SK-N-MC (cell line): ENCODE results near the gene SPECC1.

Experiments used
- DNase-seq: peaks from one replicate; pipeline ENCODE4 v3.0.0-alpha.2; 2011; ENCODE audit warnings: low read depth, low spot score
- H3K27ac ChIP-seq: fragments of 200-600 bp; sonication (generic); 2 replicates; pipeline ENCODE4 v1.5.1; 2016; ENCODE audit warnings: mixed run types
- H3K36me3 ChIP-seq: fragments of 200-600 bp; sonication (generic); 2 replicates; pipeline ENCODE4 v1.6.1; 2017; ENCODE audit warnings: antibody characterized with exemption, low read length, mixed read lengths; ENCODE audit not compliant: insufficient read depth
- H3K4me3 ChIP-seq: fragments of 200-600 bp; sonication (generic); 2 replicates; pipeline ENCODE4 v1.5.1; 2016
- H3K9ac ChIP-seq: fragments of 200-600 bp; sonication (generic); 2 replicates; pipeline ENCODE4 v1.8.0; 2017; ENCODE audit warnings: mixed run types, mixed read lengths; ENCODE audit not compliant: insufficient read length
- H3K9me3 ChIP-seq: fragments of 200-600 bp; sonication (generic); 2 replicates; pipeline ENCODE4 v1.6.1; 2017; ENCODE audit warnings: low read depth, mild to moderate bottlenecking, antibody characterized with exemption, low read length, moderate library complexity, mixed read lengths
- EZH2 ChIP-seq: fragments of 200-600 bp; sonication (generic); IDR thresholded peaks from one replicate; pipeline ENCODE4 v1.6.1; 2017; ENCODE audit warnings: antibody characterized with exemption
- FOXP2 ChIP-seq: optimal IDR thresholded peaks from 2 replicates; pipeline ENCODE3; 2011; ENCODE audit warnings: mild to moderate bottlenecking, moderate library complexity; ENCODE audit not compliant: insufficient read depth; ENCODE audit errors: extremely low read length, control extremely low read depth
- POLR2AphosphoS5 ChIP-seq: IDR thresholded peaks from 2 replicates; pipeline ENCODE4 v1.6.1; 2012; ENCODE audit warnings: mild to moderate bottlenecking, low read depth, low read length, borderline replicate concordance

Gene SPECC1

DNA sequence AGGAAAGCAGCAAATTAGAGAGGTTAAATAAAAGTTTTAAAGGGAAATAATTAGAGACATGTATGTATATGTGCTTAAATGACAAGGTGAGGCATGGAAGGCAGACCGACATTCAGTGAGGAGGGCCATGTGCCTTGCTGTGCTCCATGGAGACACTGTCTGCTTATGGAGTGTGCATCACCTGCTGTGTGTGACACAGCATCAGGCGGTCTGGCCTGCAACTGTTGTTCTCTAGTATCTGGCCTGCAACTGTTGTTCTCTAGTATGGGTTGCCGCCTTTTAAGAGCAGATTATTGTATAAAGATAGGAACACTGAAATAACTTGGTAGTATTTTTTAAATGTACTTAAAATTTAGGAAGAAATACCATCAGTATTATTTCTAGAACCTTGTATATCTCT is 233.1 kb downstream of the SPECC1 start:
- Histone ChIP-seq H3K36me3 (no peaks in the 10 kb centered on the region), H3K4me3 (no peak overlapping the region), H3K9ac (no peak overlapping the region), H3K27ac (no peak overlapping the region), H3K9me3 (no peaks in the 10 kb centered on the region)
- TF ChIP-seq EZH2 (no peak), FOXP2 (no peak), POLR2AphosphoS5 (no peak)
- DNase-seq = no peak

DNA sequence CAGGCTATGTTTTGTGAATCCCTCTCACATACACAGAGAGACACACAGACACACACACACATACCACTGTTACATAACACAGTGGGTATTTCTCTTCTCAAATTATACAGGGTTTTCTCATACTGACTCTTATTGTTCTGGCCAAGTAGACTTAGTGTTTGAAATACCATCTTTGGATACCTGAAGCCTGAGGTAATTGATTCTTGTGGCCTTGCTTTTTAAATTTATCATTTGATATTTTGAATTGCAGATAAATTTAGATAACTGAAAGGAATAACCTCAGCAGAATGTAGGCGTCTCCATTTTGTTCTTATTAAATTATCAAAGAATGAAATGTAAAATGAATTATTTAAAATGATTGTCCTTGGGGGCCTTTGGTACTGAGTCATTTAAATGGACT is 234.4 kb downstream of the SPECC1 start:
- no peak for TF ChIP-seq POLR2AphosphoS5
- H3K36me3 ChIP-seq = 0 out of 2 replicates have a peak, but pooled peaks cover 4% of the 10 kb centered on the region
- H3K27ac ChIP-seq = no peak overlapping the region
- no peaks in the 10 kb centered on the region for H3K9me3 ChIP-seq
- no peak overlapping the region for H3K9ac ChIP-seq
- DNase-seq = no peak
- H3K4me3 ChIP-seq = no peak overlapping the region

DNA sequence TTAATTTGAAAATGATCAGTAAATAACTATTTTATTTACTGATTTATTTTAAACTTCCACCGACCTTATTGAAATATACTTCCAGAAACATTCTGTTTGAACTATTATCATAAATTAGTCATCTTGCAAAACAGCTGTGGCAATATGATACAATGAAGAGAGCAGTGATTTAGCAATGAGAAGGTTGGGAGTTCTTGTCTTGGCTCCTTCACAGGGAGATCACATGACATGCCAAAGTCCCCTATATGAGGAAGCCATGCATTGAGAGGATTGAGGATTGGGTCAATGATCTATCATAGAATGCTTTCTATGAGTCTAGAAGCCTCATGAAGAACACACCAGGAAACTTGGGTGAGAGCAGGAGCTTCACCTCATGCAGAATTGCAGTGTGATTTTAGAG is 235.5 kb downstream of the SPECC1 start:
- Histone ChIP-seq H3K9me3 (no peaks in the 10 kb centered on the region), H3K27ac (no peak overlapping the region), H3K4me3 (no peak overlapping the region), H3K36me3 (0 out of 2 replicates have a peak, but pooled peaks cover 4% of the 10 kb centered on the region), H3K9ac (no peak overlapping the region)
- no peak for TF ChIP-seq POLR2AphosphoS5
- no peak for TF ChIP-seq FOXP2
- no peak for TF ChIP-seq EZH2
- no peak for DNase-seq

DNA sequence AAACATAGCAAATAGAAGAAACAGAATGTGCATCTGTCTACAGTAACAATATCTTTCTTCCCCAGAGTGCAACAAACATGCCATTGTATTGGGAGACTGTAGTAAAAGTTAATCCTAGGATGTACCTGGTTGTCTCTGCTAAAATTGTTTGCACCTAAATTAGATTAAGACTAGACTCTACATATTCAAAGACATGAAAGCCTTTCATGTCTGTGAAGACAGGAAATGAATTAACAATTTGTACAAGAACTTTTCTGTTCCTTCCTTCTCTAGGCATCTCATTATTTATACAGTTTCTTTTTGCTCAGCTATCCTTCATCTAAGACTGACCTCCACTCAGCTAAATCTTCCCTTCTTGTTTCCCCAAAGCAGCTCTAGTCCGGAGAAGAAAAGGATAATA is 237.5 kb downstream of the SPECC1 start:
- no peaks in the 10 kb centered on the region for H3K9me3 ChIP-seq
- no peak overlapping the region for H3K27ac ChIP-seq
- 0 out of 2 replicates have a peak, but pooled peaks cover 4% of the 10 kb centered on the region for H3K36me3 ChIP-seq
- no peak overlapping the region for H3K4me3 ChIP-seq
- no peak for TF ChIP-seq EZH2
- TF ChIP-seq FOXP2 = no peak
- TF ChIP-seq POLR2AphosphoS5 = no peak
- no peak for DNase-seq
- H3K9ac ChIP-seq = no peak overlapping the region

DNA sequence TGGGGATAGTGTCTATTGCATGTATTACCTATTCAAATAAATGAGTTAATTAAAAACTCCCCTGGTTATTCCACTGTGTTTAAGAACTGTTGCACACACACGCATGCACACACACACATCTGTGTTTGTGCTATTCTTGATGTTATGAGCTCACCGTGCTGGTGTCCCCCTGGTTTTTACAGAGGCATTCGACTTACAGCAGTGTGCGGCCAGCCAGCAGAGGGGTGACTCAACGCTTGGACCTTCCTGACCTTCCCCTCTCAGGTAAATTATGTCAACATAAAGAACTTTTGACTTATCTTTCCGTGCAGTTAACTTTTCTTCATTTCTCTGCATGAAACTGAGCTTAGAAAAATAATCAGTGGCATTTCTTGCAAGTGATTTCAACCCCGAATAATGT is 244.2 kb downstream of the SPECC1 start:
- Histone ChIP-seq H3K9me3 (no peaks in the 10 kb centered on the region), H3K9ac (no peak overlapping the region), H3K4me3 (no peak overlapping the region), H3K27ac (no peak overlapping the region), H3K36me3 (peaks cover under 1% of the 10 kb centered on the region; the same call in 1 of the 2 replicates)
- no peak for DNase-seq
- TF ChIP-seq POLR2AphosphoS5 (no peak), EZH2 (no peak), FOXP2 (no peak)

DNA sequence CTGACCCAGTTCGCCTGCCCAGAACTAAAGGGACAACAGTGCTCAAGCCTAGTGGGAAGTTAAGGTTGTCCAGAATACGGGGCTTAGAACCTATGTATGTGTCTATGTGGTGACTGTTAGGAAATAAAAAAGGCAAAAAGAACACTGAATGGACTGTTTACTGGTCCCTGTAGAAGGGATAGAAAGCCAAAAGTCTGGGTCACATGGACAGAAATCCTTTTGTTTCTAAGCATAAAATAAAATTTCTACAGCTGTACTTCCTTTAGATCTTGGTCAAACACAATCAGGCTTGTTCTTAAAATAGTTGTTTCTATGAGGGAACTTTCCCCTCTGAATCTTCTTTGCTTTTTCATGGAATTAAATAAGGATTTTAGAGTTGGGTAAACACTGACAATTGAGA is 245.4 kb downstream of the SPECC1 start:
- no peaks in the 10 kb centered on the region; the same call in 1 of the 2 replicates for H3K36me3 ChIP-seq
- H3K9ac ChIP-seq = no peak overlapping the region
- TF ChIP-seq EZH2 = no peak
- no peak for TF ChIP-seq POLR2AphosphoS5
- TF ChIP-seq FOXP2 = no peak
- no peaks in the 10 kb centered on the region for H3K9me3 ChIP-seq
- no peak overlapping the region for H3K4me3 ChIP-seq
- H3K27ac ChIP-seq = no peak overlapping the region
- DNase-seq = no peak

DNA sequence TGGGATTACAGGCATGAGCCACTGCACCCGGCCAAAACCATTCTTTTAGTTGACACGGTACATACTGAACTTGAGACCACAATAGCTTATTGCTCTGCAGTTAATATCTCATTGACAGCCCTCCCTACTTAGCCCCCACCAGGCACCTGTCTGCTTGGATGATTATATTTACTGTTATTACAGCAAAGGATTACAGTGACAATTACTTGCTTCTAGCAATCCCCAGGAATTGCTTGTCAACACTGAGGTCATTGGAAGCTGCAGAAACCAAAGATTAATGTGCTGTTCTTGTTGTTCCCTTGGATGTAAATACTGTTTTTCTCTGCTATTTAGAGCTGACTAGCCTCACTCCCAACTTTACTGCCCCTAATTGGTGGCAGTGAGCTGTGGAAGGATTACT is 247.0 kb downstream of the SPECC1 start:
- Histone ChIP-seq H3K9ac (no peak overlapping the region), H3K36me3 (no peaks in the 10 kb centered on the region; the same call in 1 of the 2 replicates), H3K27ac (no peak overlapping the region), H3K4me3 (no peak overlapping the region), H3K9me3 (no peaks in the 10 kb centered on the region)
- no peak for DNase-seq
- TF ChIP-seq EZH2 = no peak
- TF ChIP-seq POLR2AphosphoS5 = no peak
- TF ChIP-seq FOXP2 = no peak

DNA sequence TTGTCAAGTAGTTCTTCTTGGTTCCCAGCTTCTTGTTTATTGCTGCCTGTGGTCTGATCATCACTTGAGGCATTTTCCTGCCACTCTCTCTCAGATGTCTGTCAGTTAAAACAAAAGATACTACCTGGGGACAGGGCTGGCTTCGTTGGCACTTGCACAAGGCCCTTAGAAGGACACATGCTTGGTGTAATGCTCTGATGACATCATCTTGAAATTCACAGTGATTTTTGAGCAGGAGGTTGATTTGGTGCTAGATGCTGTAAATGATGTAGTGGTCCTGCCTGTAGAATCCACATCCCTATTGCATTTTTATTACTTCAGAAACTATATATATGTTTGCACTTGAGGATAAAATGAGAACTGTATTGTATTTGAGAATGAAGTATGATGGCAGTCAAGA is 247.8 kb downstream of the SPECC1 start:
- TF ChIP-seq POLR2AphosphoS5 (no peak), FOXP2 (no peak), EZH2 (no peak)
- no peaks in the 10 kb centered on the region; the same call in 1 of the 2 replicates for H3K36me3 ChIP-seq
- no peak overlapping the region for H3K9ac ChIP-seq
- H3K9me3 ChIP-seq = no peaks in the 10 kb centered on the region
- no peak overlapping the region for H3K27ac ChIP-seq
- no peak overlapping the region for H3K4me3 ChIP-seq
- DNase-seq = no peak

DNA sequence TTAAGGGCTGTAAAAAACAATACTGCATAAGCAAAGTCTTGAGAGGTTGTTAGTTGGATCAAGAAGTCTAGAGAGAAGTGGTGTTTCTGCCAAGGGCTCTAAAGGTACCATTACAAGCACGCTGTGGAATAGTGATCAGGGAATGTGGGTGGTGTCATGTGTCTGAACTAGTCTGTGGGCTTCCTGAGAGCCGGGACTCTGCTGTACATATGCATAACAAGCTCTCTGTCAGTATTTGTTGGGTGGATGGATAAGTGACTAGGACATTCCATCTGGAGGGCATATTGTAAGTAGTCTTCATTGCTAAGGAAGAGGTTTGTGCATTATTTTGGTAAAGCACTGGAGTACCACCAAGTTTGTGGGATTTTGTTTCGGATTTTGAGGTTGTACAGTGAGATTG is 248.6 kb downstream of the SPECC1 start:
- no peak for DNase-seq
- TF ChIP-seq EZH2 = no peak
- TF ChIP-seq FOXP2 = no peak
- no peak for TF ChIP-seq POLR2AphosphoS5
- no peak overlapping the region for H3K27ac ChIP-seq
- no peaks in the 10 kb centered on the region for H3K9me3 ChIP-seq
- no peak overlapping the region for H3K4me3 ChIP-seq
- H3K36me3 ChIP-seq = no peaks in the 10 kb centered on the region; the same call in 1 of the 2 replicates
- H3K9ac ChIP-seq = no peak overlapping the region

DNA sequence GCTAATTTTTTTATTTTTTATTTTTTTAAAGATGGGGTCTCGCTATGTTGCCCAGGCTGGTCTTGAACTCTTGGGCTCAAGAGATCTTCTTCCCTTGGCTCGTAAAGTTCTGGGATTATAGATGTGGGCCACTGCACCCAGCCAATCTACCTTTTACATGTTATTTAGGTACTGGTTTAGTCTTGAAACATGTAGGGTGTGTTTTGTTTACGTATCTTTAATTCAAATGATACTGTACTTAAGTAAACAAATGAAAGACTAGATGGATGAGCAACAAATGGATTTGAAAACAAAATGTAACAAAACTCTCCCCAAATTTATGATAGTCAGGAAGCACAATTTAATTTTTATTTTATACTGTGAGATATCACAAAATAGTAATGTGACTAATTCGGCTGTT is 250.5 kb downstream of the SPECC1 start:
- TF ChIP-seq EZH2 (no peak), FOXP2 (no peak), POLR2AphosphoS5 (no peak)

More for the DNA sequence above, 250.5 kb downstream of the SPECC1 start:
- Histone ChIP-seq H3K27ac (no peak overlapping the region), H3K4me3 (no peak overlapping the region), H3K9me3 (no peaks in the 10 kb centered on the region), H3K9ac (no peak overlapping the region), H3K36me3 (no peaks in the 10 kb centered on the region; the same call in 1 of the 2 replicates)
- no peak for DNase-seq
